GM12878 (cell line): Measurements from ENCODE around the gene C2CD5. TPM values are rescaled to one million over a fixed set of nuclear protein-coding genes. Genes with fewer than 3 reads are reported as not detected.

Experiments used
- ATAC-seq: fragments of 200-7000 bp; cut with Tn5 transposase; 3 replicates; pipeline ENCODE4 v1.9.1; 2020; ENCODE audit warnings: mild to moderate bottlenecking, moderate library complexity
- BruUV-seq: library from RNA; stranded (reverse); fragments of 400-500 nt; replicated peaks from 2 replicates; lab custom pipeline; 2021; lab: Mats Ljungman, UMichigan
- CTCF ChIA-PET: fragments of 300-600 bp; sonication (Branson Sonifier 250); formaldehyde crosslinking; extraction: SDS; loops from one replicate; lab custom pipeline; 2021; ENCODE audit warnings: inconsistent platforms; lab: Yijun Ruan, JAX
- POLR2A ChIA-PET: fragments of 350-600 bp; formaldehyde crosslinking; extraction: SDS; loops from one replicate; lab custom pipeline; 2021; ENCODE audit warnings: inconsistent platforms; lab: Charles Lee
- RAD21 ChIA-PET: fragments of 300-600 bp; sonication (Branson Sonifier 250); formaldehyde crosslinking; loops from one replicate; lab custom pipeline; 2023; ENCODE audit warnings: antibody characterized with exemption; ENCODE audit not compliant: unreplicated experiment; lab: Charles Lee
- SMC1A ChIA-PET: fragments of 300-600 bp; sonication (Branson Sonifier 250); formaldehyde crosslinking; loops from one replicate; lab custom pipeline; 2023; ENCODE audit not compliant: unreplicated experiment, uncharacterized antibody; lab: Charles Lee
- DNase-seq: peaks from one replicate; pipeline ENCODE4 v3.0.0-alpha.2; 2011; ENCODE audit warnings: low read depth, low spot score
- FAIRE-seq: peaks from 3 replicates; lab custom pipeline; 2011; peaks lifted over from hg19 to GRCh38; lab: Jason Lieb, UNC
- H2AFZ ChIP-seq: 2 replicates; pipeline ENCODE4 v1.6.0; 2011; ENCODE audit warnings: low read depth, low read length, control low read depth; ENCODE audit not compliant: control insufficient read depth
- H3K27ac ChIP-seq: 2 replicates; pipeline ENCODE4 v1.5.1; 2011; ENCODE audit warnings: control low read depth; ENCODE audit not compliant: control insufficient read depth, insufficient read depth
- H3K27me3 ChIP-seq, 2 experiments: replicated peaks in 1 of 2; 2 replicates each; pipeline versions ENCODE4 v1.6.0 to v1.6.1; 2011; ENCODE audit warnings: low read length in 1 of 2; ENCODE audit not compliant: control insufficient read depth in 2 of 2, insufficient read depth in 2 of 2
- H3K36me3 ChIP-seq, 2 experiments: 2 replicates each; pipeline ENCODE4 v1.5.1; 2011; ENCODE audit warnings: low read length in 1 of 2; ENCODE audit not compliant: control insufficient read depth in 2 of 2, insufficient read depth in 2 of 2
- H3K4me1 ChIP-seq: 2 replicates; pipeline ENCODE4 v1.6.1; 2011; ENCODE audit warnings: mild to moderate bottlenecking, low read length, moderate library complexity, mixed read lengths; ENCODE audit not compliant: control insufficient read depth, insufficient read depth
- H3K4me2 ChIP-seq: 2 replicates; pipeline ENCODE4 v1.6.0; 2011; ENCODE audit warnings: control low read depth; ENCODE audit not compliant: control insufficient read depth, insufficient read depth
- H3K4me3 ChIP-seq: fragments of 200-600 bp; sonication (generic); 2 replicates; pipeline ENCODE4 v1.5.1; 2016
- H3K79me2 ChIP-seq: 2 replicates; pipeline ENCODE4 v1.6.0; 2011; ENCODE audit warnings: low read length; ENCODE audit not compliant: control insufficient read depth, insufficient read depth
- H3K9ac ChIP-seq: 2 replicates; pipeline ENCODE4 v1.8.0; 2011; ENCODE audit warnings: low read length, control low read depth, mixed read lengths; ENCODE audit not compliant: control insufficient read depth, insufficient read depth
- H3K9me3 ChIP-seq: replicated peaks from 3 replicates; pipeline ENCODE4 v1.5.1; 2011; ENCODE audit warnings: mild to moderate bottlenecking, low read length; ENCODE audit not compliant: control insufficient read depth, insufficient read depth
- H4K20me1 ChIP-seq: 2 replicates; pipeline ENCODE4 v1.6.0; 2011; ENCODE audit not compliant: control insufficient read depth, insufficient read depth
- BACH1 ChIP-seq: fragments of 450-650 bp; IDR thresholded peaks from 2 replicates; pipeline ENCODE4 v1.6.1; 2017; ENCODE audit warnings: mild to moderate bottlenecking, borderline replicate concordance
- BCLAF1 ChIP-seq: fragments of 450-650 bp; IDR thresholded peaks from 2 replicates; pipeline ENCODE4 v1.6.1; 2017; ENCODE audit warnings: antibody characterized with exemption, mild to moderate bottlenecking, moderate library complexity
- E4F1 ChIP-seq: fragments of 450-650 bp; IDR thresholded peaks from 2 replicates; pipeline ENCODE4 v1.6.1; 2018; ENCODE audit warnings: borderline replicate concordance, mild to moderate bottlenecking; ENCODE audit not compliant: partially characterized antibody
- FOS ChIP-seq: IDR thresholded peaks from 3 replicates; pipeline ENCODE4 v1.6.1; 2011; ENCODE audit warnings: borderline replicate concordance; ENCODE audit not compliant: insufficient read length; ENCODE audit errors: extremely low read depth
- NKRF ChIP-seq: fragments of 450-650 bp; conservative IDR thresholded peaks from 2 replicates; pipeline ENCODE4 v1.6.1; 2017; ENCODE audit warnings: mild to moderate bottlenecking, moderate library complexity
- WGBS: methylation state at CpG from one replicate; pipeline ENCODE4 v1.1.6; 2016; ENCODE audit warnings: low lambda C conversion rate; ENCODE audit not compliant: insufficient replicate concordance, insufficient coverage; ENCODE audit errors: missing lambda C conversion rate; 5-methylcytosine and 5-hydroxymethylcytosine counted together
- in situ Hi-C: fragments of 300-500 bp; cut with MboI; formaldehyde crosslinking; loops from 9 replicates; pipeline ENCODE4 v1.14.3; 2018; ENCODE audit warnings: mixed read lengths
- intact Hi-C: fragments of 100-400 bp; cut with micrococcal nuclease; formaldehyde crosslinking; loops from one replicate; pipeline ENCODE4 v1.14.2; 2022; ENCODE audit not compliant: unreplicated experiment
- polyA plus RNA-seq, 11 experiments: library from polyadenylated mRNA; depleted of rRNA in 4 of 11; unstranded in 6 of 11; stranded (reverse) in 5 of 11; fragments of >200 nt; fragmentation: Nextera tagmentation in 4 of 11; fragmentation: Illumina TruSeq in 1 of 11; extraction: Ambion mirVana in 4 of 11; extraction: Trizol in 1 of 11; gene quantifications; 1 replicate in 1 of 11; 2 replicates in 10 of 11; pipeline versions ENCODE4 v1.2.1 to v1.2.3, GENCODE V29; 2011 to 2016; ENCODE audit warnings: inconsistent platforms in 2 of 11, missing spikeins in 2 of 11, low read depth in 1 of 11
- total RNA-seq, 4 experiments: library from RNA; depleted of rRNA in 3 of 4; stranded (reverse); fragments of >200 nt in 3 of 4; fragmentation: Illumina TruSeq in 1 of 4; extraction: Trizol in 1 of 4; gene quantifications; 2 replicates each; pipeline versions ENCODE4 v1.2.1 to v1.2.3, GENCODE V29; 2013 to 2021
- TF ChIP-seq, protein P1 (sequence below): fragments of 450-650 bp; IDR thresholded peaks from 2 replicates; pipeline ENCODE4 v1.6.1; 2017; ENCODE audit warnings: low read depth, mild to moderate bottlenecking, moderate library complexity

The C2CD5 gene
- total and polyA plus RNA-seq, 10 of the 15 experiments (the other 5 are each of a cell fraction or from before 2014, with no cell fraction given), result 7.7 to 55.0 (median 27.0) TPM

GRCh38 chr12:22514875-22515274, 29.5 kb downstream of the C2CD5 start:
- ChIA-PET SMC1A (no interaction called here), POLR2A (no interaction called here), CTCF (interaction anchor here (0.5 to 1.7 kb wide), 3 partner anchors 16 to 280 kb away, joined by 3 to 4 read pairs (median 3); no protein-coding TSS in a partner anchor), RAD21 (interaction anchor here (0.7 to 1.1 kb wide), 2 partner anchors 16 to 118 kb away, joined by 3 read pairs; no protein-coding TSS in a partner anchor)
- H2AFZ ChIP-seq, result no peak overlapping the region
- H3K36me3 ChIP-seq, result peaks cover 6 to 8% of the 10 kb centered on the region in 2 experiments
- WGBS, result 100% methylated on average over 1 of the region's 1 CpG
- FAIRE-seq, result peak; percentile 13
- no TSS peak for BruUV-seq
- H4K20me1 ChIP-seq, result no peaks in the 10 kb centered on the region
- H3K27me3 ChIP-seq, result no peaks in the 10 kb centered on the region
- H3K79me2 ChIP-seq, result no peaks in the 10 kb centered on the region
- no peak for DNase-seq
- in situ Hi-C loops (no loop called here), intact Hi-C loops (no loop called here)
- H3K4me3 ChIP-seq, result no peak overlapping the region
- H3K4me1 ChIP-seq, result no peaks in the 10 kb centered on the region
- TF ChIP-seq, protein P1, sequence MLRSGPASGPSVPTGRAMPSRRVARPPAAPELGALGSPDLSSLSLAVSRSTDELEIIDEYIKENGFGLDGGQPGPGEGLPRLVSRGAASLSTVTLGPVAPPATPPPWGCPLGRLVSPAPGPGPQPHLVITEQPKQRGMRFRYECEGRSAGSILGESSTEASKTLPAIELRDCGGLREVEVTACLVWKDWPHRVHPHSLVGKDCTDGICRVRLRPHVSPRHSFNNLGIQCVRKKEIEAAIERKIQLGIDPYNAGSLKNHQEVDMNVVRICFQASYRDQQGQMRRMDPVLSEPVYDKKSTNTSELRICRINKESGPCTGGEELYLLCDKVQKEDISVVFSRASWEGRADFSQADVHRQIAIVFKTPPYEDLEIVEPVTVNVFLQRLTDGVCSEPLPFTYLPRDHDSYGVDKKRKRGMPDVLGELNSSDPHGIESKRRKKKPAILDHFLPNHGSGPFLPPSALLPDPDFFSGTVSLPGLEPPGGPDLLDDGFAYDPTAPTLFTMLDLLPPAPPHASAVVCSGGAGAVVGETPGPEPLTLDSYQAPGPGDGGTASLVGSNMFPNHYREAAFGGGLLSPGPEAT, result no peak
- no peak for TF ChIP-seq BACH1
- no peak overlapping the region for H3K27ac ChIP-seq
- no peak overlapping the region for H3K9ac ChIP-seq
- H3K4me2 ChIP-seq, result no peak overlapping the region
- no peak; the same call in 2 of the 3 replicates for ATAC-seq
- H3K9me3 ChIP-seq, result no peaks in the 10 kb centered on the region

- Histone ChIP-seq H3K4me3 (no peak overlapping the region), H2AFZ (no peak overlapping the region), H3K9me3 (no peaks in the 10 kb centered on the region), H3K4me2 (no peak overlapping the region), H3K9ac (no peak overlapping the region), H3K36me3 (peaks cover 0 to 3% of the 10 kb centered on the region in 2 experiments; a peak in 3 of 4 replicates), H3K27me3 (no peaks in the 10 kb centered on the region), H4K20me1 (no peaks in the 10 kb centered on the region), H3K79me2 (no peaks in the 10 kb centered on the region), H3K27ac (no peak overlapping the region), H3K4me1 (no peaks in the 10 kb centered on the region)
- ChIA-PET POLR2A (no interaction called here), RAD21 (no interaction called here), SMC1A (interaction anchor here (0.8 to 1.4 kb wide), 5 partner anchors 8 to 46 kb away, joined by 3 to 4 read pairs (median 3); no protein-coding TSS in a partner anchor), CTCF (interaction anchor here (0.7 to 1.8 kb wide), 3 partner anchors 24 to 46 kb away, joined by 3 to 5 read pairs (median 4); partner anchors contain the start of gene C2CD5)
- intact Hi-C loops (no loop called here), in situ Hi-C loops (no loop called here)
- no peak for FAIRE-seq
- DNase-seq, result no peak
- ATAC-seq, result no peak
- no TSS peak for BruUV-seq
- 100% methylated on average over 2 of the region's 2 CpGs for WGBS
- TF ChIP-seq FOS (no peak), NKRF (no peak), BCLAF1 (no peak), E4F1 (no peak)
These were observed 38.5 kb downstream of the C2CD5 start for GRCh38 chr12:22505826-22506225.
